WTC11 (cell line): ENCODE data around the gene KISS1R. TPM values are rescaled to one million over a fixed set of nuclear protein-coding genes. Genes with fewer than 3 reads are reported as not detected.

ENCODE experiments used
- ATAC-seq: fragments of 200-7000 bp; cut with Tn5 transposase; 2 replicates; pipeline ENCODE4 v1.10.0; 2021; ENCODE audit warnings: mild to moderate bottlenecking, moderate library complexity
- CTCF ChIA-PET: fragments of 300-600 bp; sonication (Branson Sonifier 250); formaldehyde crosslinking; loops from one replicate; lab custom pipeline; 2021; ENCODE audit warnings: antibody characterized with exemption; lab: Charles Lee
- POLR2A ChIA-PET: fragments of 350-600 bp; sonication (Branson Sonifier 250); formaldehyde crosslinking; loops from one replicate; lab custom pipeline; 2021; ENCODE audit warnings: antibody characterized with exemption; lab: Charles Lee
- DNase-seq: peaks from one replicate; pipeline ENCODE4 v3.0.0; 2021; ENCODE audit warnings: low spot score
- H3K27ac Mint-ChIP-seq: 2 replicates; pipeline ENCODE4 v1.8.0; 2021; ENCODE audit warnings: mixed read lengths
- H3K27me3 Mint-ChIP-seq: 2 replicates; pipeline ENCODE4 v1.8.0; 2021; ENCODE audit warnings: low read depth, mild to moderate bottlenecking, moderate library complexity, mixed read lengths
- H3K36me3 Mint-ChIP-seq: 2 replicates; pipeline ENCODE4 v1.8.0; 2021; ENCODE audit warnings: mixed read lengths
- H3K4me1 Mint-ChIP-seq: 2 replicates; pipeline ENCODE4 v1.8.0; 2022; ENCODE audit warnings: mixed read lengths
- H3K4me3 Mint-ChIP-seq: 2 replicates; pipeline ENCODE4 v1.8.0; 2021; ENCODE audit warnings: mild to moderate bottlenecking, moderate library complexity, mixed read lengths
- H3K9me3 Mint-ChIP-seq: 2 replicates; pipeline ENCODE4 v1.8.0; 2021; ENCODE audit warnings: mixed read lengths
- ATF1 ChIP-seq: sonication (generic); formaldehyde crosslinking; IDR thresholded peaks from 2 replicates; pipeline ENCODE4 v1.8.1; 2023; ENCODE audit warnings: mild to moderate bottlenecking, moderate library complexity, missing genetic modification reagents
- ATF6 ChIP-seq: sonication (generic); formaldehyde crosslinking; IDR thresholded peaks from 2 replicates; pipeline ENCODE4 v1.8.1; 2023; ENCODE audit warnings: mild to moderate bottlenecking, missing genetic modification reagents
- E2F1 ChIP-seq: sonication (generic); formaldehyde crosslinking; IDR thresholded peaks from 2 replicates; pipeline ENCODE4 v1.8.0; 2022; ENCODE audit warnings: mild to moderate bottlenecking, missing genetic modification reagents
- E2F5 ChIP-seq: sonication (generic); formaldehyde crosslinking; IDR thresholded peaks from 2 replicates; pipeline ENCODE4 v1.8.1; 2022; ENCODE audit warnings: mild to moderate bottlenecking, moderate library complexity, missing genetic modification reagents
- ETV6 ChIP-seq: sonication (generic); formaldehyde crosslinking; IDR thresholded peaks from 2 replicates; pipeline ENCODE4 v1.8.1; 2022; ENCODE audit warnings: mild to moderate bottlenecking, missing genetic modification reagents
- FOXP1 ChIP-seq: sonication (generic); formaldehyde crosslinking; IDR thresholded peaks from 2 replicates; pipeline ENCODE4 v1.8.0; 2022; ENCODE audit warnings: missing genetic modification reagents, mild to moderate bottlenecking, moderate library complexity, borderline replicate concordance
- GRHL2 ChIP-seq: fragments of 250-450 bp; sonication (Bioruptor Pico); IDR thresholded peaks from 2 replicates; pipeline ENCODE4 v1.8.0; 2022; ENCODE audit warnings: mild to moderate bottlenecking, moderate library complexity; ENCODE audit not compliant: insufficient replicate concordance, severe bottlenecking
- NR2C2 ChIP-seq: sonication (generic); formaldehyde crosslinking; IDR thresholded peaks from 2 replicates; pipeline ENCODE4 v1.8.0; 2022; ENCODE audit warnings: mild to moderate bottlenecking, missing genetic modification reagents
- PRDM15 ChIP-seq: sonication (generic); formaldehyde crosslinking; IDR thresholded peaks from 2 replicates; pipeline ENCODE4 v1.8.0; 2022; ENCODE audit warnings: missing genetic modification reagents
- PREB ChIP-seq: sonication (generic); formaldehyde crosslinking; IDR thresholded peaks from 2 replicates; pipeline ENCODE4 v1.8.1; 2022; ENCODE audit warnings: mild to moderate bottlenecking, missing genetic modification reagents, moderate library complexity, borderline replicate concordance
- PRRX2 ChIP-seq: fragments of 250-450 bp; sonication (Bioruptor Pico); IDR thresholded peaks from 2 replicates; pipeline ENCODE4 v1.8.0; 2021; ENCODE audit warnings: mild to moderate bottlenecking
- SP1 ChIP-seq: sonication (generic); formaldehyde crosslinking; conservative IDR thresholded peaks from 2 replicates; pipeline ENCODE4 v1.8.1; 2022; ENCODE audit warnings: missing genetic modification reagents
- TEAD1 ChIP-seq: sonication (generic); formaldehyde crosslinking; IDR thresholded peaks from 2 replicates; pipeline ENCODE4 v1.8.0; 2022; ENCODE audit warnings: mild to moderate bottlenecking, missing genetic modification reagents
- TEAD4 ChIP-seq: sonication (generic); formaldehyde crosslinking; IDR thresholded peaks from 2 replicates; pipeline ENCODE4 v1.8.0; 2022; ENCODE audit warnings: mild to moderate bottlenecking, missing genetic modification reagents
- USF1 ChIP-seq: sonication (generic); formaldehyde crosslinking; IDR thresholded peaks from 2 replicates; pipeline ENCODE4 v1.8.0; 2022; ENCODE audit warnings: mild to moderate bottlenecking, missing genetic modification reagents
- ZMAT4 ChIP-seq: fragments of 250-450 bp; sonication (Bioruptor Pico); IDR thresholded peaks from 2 replicates; pipeline ENCODE4 v1.9.0; 2021; ENCODE audit warnings: mild to moderate bottlenecking
- ZNF423 ChIP-seq: fragments of 250-450 bp; sonication (Bioruptor Pico); IDR thresholded peaks from 2 replicates; pipeline ENCODE4 v2.1.2; 2022; ENCODE audit warnings: mild to moderate bottlenecking, moderate library complexity
- ZNF512 ChIP-seq: sonication (generic); formaldehyde crosslinking; IDR thresholded peaks from 2 replicates; pipeline ENCODE4 v1.8.1; 2022; ENCODE audit warnings: missing genetic modification reagents, borderline replicate concordance
- total RNA-seq: library from RNA; stranded (reverse); gene quantifications from 3 replicates; pipeline ENCODE4 v1.2.3, GENCODE V29; 2021

KISS1R gene
- total RNA-seq, 1 experiment from 2014 or later: 2.9 TPM

GRCh38 chr19:932648-933552 lies 15.8 kb downstream of the KISS1R start (continued):
- TF ChIP-seq ATF6 (no peak), PRRX2 (CRISPR knock-in tag) (no peak), ZNF423 (CRISPR knock-in tag) (no peak), ETV6 (CRISPR knock-in tag) (peak; percentile 64; the same call in 1 of the 2 replicates), ATF1 (CRISPR knock-in tag) (no peak), USF1 (CRISPR knock-in tag) (no peak), ZMAT4 (no peak), E2F5 (CRISPR knock-in tag) (no peak), FOXP1 (CRISPR knock-in tag) (no peak), PRDM15 (CRISPR knock-in tag) (no peak), GRHL2 (CRISPR knock-in tag) (no peak)

- TF ChIP-seq SP1 (CRISPR knock-in tag): no peak
- peak; percentile 84 for TF ChIP-seq ZNF423 (CRISPR knock-in tag)
- ChIA-PET CTCF (interaction anchor here (0.9 to 3.4 kb wide), 3 partner anchors 26 to 52 kb away, joined by 6 to 13 read pairs (median 6); no protein-coding TSS in a partner anchor), POLR2A (interaction anchor here (1.0 kb wide), 1 partner anchor 62 kb away, joined by 3 read pairs; no protein-coding TSS in a partner anchor)
- H3K27ac Mint-ChIP-seq: no peak overlapping the region
- H3K36me3 Mint-ChIP-seq: peaks cover 18% of the 10 kb centered on the region
- no peaks in the 10 kb centered on the region for H3K9me3 Mint-ChIP-seq
- no peak for ATAC-seq
- H3K4me3 Mint-ChIP-seq: no peak overlapping the region
- peaks cover 14% of the 10 kb centered on the region for H3K4me1 Mint-ChIP-seq
- H3K27me3 Mint-ChIP-seq: no peaks in the 10 kb centered on the region
- DNase-seq: no peak
These were observed 16.4 kb downstream of the KISS1R start for GRCh38 chr19:933553-933882.

- CTCF ChIA-PET: interaction anchor here (3.4 kb wide), 1 partner anchor 26 kb away, joined by 13 read pairs; no protein-coding TSS in a partner anchor
- Mint-ChIP-seq H3K36me3 (peaks cover 20% of the 10 kb centered on the region), H3K4me3 (no peak overlapping the region), H3K4me1 (peaks cover 11% of the 10 kb centered on the region), H3K27ac (no peak overlapping the region; the same call in 1 of the 2 replicates), H3K9me3 (no peaks in the 10 kb centered on the region), H3K27me3 (no peaks in the 10 kb centered on the region)
- POLR2A ChIA-PET: no interaction called here
- DNase-seq: no peak
- ATAC-seq: no peak
- TF ChIP-seq PRRX2 (CRISPR knock-in tag): no peak
- TF ChIP-seq E2F1 (CRISPR knock-in tag): no peak
- TF ChIP-seq PREB (CRISPR knock-in tag): no peak
- no peak for TF ChIP-seq ZNF512 (CRISPR knock-in tag)
- no peak for TF ChIP-seq ZMAT4
- TF ChIP-seq TEAD1: no peak
- TF ChIP-seq NR2C2: no peak
- TF ChIP-seq TEAD4: no peak
These were observed 17.2 kb downstream of the KISS1R start for GRCh38 chr19:934197-934840.
